Activated CD4-positive, alpha-beta T cell treated with anti-CD3 and anti-CD28 coated beads, Interleukin-2, amount 50 U/mL, for 4 hours (primary cell): ENCODE measurements around the gene PLN.

ENCODE experiments used
- DNase-seq, 2 experiments: peaks; one replicate each; pipeline ENCODE4 v3.0.0-alpha.2; 2020

PLN gene

DNA sequence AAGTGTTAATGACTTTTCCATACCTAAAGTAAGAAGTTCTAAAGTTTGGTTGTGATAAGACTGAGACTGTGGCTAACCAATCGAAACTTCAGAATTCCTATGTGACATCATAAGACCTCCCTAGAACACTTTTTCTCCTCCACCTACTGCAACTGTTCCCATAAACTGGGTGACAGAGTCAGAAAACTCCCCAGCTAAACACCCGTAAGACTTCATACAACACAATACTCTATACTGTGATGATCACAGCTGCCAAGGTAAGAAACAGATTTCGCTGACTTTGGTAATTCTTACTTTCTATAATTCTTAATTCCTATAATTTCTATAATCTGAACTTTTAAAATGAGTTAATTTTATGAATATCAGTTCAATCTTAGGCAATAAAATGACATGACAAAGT, at the start of gene PLN:
Gene PLN, plus strand, starts transcription at position 161 of the 400 bp plus-strand sequence. CDS start 10,626 bp downstream, outside the sequence.
- no peak for DNase-seq

DNA sequence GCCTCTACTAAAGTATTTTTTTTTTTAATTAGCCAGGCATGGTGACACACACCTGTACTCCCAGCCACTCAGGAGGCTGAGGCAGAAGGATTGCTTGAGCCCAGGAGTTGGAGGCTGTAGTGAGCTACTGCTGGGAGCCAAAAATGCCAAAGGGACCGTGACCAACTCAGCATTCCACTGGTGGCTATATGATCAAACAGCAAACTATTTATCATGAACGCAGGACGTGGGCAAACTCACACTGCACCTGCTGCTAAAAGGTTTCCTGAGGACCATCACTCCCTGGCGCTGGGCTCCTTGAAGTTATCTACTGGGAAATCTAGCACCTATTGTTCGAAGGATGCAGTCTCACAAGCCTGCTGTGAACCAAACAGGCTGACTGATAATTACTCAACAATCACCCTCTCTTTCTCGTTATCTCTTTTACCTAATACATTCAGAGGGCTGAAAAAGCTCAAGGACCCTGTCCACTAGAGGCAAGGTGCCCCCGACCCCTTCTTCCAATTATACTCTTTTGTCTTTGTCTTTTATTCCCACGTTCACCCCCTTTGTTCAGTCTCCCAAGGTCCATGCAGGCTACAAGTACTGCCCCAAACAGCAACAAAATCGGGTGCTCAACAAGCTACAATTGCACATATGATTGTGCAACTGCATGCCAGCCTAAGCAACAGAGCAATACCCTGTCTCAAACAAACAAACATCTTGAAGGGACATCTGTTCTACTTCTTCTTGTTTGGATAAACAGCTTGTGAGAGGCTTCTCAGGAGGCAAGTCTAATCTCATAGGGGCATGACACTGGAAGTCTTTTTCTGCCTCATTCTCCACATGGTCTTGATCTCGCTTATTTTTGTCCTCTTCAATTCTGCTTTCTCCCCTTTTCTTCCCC, 47.7 kb upstream of the PLN start:
- no peak for DNase-seq

DNA sequence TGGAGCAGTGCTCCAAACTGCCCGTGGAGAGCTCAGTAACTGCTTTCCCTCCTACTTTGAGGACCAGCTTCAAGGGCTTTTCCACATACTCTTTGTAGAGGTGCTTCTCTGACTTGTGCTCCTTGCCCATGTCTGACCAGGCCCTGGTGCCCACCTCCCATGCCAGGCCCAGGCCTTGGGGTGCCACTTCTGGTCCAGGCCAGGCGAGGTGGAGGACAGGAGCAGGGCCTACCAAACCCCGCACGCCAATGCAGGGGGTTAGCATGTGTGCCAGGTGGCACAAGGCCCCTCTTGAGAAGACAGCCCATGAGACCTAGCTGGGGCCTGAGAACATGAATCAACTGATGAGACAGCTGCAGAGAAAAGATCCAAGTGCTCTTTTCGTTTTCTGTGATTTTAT, 47.0 kb upstream of the PLN start:
- no peak for DNase-seq

DNA sequence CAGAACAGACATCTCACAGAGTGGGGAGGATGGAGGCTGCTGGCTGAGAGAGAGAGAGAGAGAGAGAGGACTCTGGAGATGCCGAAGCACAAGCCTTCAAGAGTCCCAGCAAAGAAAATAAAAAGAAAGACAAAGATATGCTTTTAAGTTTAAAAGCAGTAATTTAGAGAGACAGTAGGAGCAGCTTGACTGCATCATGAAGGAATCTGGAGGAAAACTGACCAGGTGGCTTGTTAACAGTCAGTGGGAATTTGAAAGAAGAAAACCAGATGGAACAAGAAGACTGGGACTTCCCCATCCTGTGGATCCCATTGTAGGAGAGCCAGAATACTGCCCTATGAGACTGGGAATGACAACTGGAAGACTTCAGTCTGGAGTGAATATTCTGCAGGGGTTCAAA, 46.3 kb upstream of the PLN start:
- DNase-seq, result no peak

DNA sequence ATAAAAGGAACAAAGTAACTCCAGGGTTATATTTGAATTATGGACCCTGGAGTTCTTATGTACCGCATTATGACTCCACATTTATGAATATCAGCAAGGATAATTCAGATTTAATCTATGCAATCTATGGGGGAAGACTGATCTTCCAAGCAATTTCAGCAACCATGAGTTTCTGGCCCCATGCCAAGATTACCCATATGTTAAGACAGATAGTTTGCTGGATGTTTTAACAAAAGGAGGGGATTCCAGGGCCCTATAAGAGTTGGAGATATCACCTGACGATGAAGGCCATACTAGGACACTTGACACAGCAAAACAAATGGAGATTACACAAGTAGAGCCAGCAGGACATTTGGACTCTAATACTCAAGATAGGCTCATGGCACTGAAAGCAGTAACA, 45.9 kb upstream of the PLN start:
- no peak for DNase-seq

DNA sequence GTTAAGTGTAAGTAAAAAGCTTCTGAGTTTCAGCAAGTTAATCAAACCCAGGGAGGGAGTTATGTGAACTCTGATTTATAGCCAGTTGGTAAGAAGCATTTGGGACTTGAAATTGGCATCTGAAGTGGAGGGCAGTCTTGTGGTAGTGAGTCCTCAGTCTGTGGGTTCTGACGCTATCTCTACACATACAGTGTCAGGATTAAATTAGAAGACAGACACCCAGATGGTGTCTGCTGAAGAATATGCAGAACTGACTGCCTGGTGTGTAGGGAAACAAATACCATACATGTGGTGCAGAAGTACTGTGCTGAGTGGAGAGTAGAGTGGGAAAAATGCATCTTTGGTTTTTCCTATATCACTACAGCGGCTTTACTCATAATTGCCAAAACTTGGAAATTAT, 43.5 kb upstream of the PLN start:
- no peak for DNase-seq

DNA sequence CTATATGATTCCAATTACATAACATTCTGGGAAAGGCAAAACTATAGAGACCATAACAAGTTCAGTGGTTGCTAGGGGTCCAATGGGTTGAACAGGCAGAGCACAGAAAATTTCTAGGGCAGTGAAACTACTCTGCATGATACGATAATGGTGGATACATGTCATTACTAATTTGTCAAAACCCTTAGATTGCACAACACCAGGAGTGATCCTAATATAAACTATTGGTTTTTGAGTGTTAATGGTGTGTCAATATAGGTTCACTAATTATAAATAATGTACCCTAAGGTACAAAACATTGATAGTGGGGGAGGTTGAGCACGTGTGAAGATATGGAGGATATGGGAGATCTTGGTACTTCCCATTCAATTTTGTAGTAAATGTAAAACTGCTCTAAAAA, 42.4 kb upstream of the PLN start:
- DNase-seq, result no peak

DNA sequence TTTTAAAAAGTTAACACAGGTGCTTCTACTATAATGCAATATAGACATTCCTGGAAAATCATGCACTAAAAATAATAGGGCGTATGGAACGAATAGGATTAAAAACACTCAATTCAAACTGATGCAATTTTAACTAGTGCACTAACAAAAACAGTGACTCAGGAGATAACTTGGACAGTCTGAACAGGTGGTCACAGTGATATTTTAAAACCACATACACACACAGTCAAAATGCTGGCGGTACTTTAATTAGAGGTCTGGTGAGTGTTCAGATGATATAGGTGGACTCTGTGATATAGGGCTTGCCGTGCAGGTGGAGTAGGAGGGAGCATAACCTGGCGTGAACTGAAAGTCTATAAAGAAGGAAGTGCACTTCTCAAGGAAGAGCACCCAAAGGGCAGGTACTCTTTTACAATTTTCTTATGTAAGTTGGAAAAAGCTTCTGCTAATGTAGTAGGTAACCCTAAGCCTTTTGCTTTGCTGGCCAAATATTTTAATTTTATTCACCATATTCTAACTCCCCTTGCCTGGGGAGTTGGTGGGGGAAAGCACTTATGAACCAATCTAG, 41.9 kb upstream of the PLN start:
- no peak for DNase-seq

DNA sequence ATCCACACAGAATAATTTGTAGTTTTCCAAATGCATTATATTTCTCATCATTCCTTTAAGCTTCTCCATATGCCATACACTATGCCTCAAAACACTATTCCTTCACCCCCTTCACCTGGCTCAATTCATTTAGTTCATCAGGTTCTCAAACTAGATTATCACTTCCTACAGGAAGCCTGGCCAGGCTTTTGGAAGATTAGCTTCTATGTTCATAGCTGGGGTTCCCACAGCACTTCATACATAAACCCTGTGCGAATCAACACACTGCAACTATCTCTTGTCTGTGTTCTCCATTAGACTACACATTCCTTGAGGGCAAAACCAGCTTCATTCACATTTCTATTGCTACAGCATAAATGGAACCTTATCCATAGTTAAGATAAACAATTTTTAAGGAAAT, 40.5 kb upstream of the PLN start:
- no peak for DNase-seq

DNA sequence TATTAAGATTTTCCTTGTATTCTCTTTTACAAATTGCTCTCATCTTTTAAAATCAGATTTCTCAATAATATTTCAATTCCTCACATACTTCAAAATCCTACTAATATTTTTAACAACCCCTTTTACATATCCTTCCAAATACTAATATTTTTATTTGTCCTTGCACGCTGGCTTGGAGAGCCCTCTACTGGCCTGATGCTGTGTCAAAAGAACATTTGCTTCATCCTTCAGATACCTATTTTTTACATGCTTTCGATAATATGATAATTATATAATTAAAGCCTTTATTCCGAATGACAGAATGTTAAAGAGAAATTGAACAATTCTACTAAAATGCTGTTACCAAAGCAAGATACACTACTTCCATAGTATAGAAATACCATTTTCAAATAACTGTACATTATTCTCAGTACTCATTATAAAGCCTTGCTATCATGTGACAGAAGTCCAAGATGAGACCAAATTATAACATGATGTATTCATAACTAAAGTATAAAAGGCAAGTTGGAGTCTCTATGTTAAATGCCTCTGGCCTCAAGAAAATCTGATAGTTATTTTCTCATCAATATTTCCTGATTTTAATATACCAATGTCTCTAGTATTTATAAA, 39.0 kb upstream of the PLN start:
- DNase-seq, result no peak

DNA sequence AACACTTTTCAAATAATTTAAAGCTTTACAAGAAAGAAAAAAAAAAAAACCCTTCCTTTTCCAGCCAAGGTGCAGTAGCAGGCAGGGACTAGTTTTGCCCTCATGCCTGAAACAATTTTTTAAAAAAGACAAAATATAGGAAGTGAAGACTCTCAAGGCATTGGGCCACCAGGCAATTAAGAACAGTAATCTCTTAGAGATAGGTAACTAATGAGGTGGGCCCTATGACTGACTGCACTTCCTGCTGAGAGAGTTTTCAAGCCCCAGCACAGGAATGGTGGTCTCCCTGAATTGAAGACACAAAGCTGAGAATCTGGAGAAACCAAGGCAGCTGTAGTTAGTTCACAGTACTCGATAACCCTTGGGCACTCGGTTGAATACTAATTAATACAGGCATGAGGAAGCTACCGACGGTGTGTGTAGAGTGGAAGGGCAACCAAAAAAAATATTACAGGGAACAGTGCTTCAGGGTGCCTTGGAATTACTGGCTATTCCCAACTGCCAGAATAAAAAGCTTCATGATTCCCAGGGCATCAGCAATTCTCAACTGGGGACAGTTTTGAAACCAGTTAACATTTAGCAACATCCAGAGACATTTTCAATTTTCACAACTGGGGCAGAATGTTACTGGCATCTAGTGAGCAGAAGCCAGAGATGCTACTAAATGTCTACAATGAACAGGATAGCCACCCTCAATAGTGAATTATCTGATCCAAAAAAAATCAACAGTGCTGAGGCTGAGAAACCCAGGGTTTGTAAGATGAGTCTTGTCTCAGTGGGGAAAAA, 36.0 kb upstream of the PLN start:
- DNase-seq, result no peak

DNA sequence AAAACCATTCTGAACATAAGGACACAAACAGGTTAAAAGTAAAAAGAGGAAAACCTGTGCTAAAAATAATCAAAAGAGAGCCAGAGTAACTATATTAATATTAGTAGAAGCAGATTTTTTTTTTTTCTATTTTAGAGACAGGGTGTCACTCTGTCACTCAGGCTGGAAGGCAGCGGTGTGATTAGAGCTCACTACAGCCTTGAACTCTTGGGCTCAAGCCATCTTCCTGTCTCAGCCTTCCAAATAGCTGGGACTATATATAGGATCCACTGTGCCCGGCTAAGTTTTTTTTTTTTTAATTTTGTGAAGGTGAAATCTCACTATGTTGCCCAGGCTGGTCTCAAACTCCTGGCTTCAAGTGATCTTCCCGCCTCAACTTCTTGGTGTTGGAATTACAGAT, 33.4 kb upstream of the PLN start:
- DNase-seq, result no peak

DNA sequence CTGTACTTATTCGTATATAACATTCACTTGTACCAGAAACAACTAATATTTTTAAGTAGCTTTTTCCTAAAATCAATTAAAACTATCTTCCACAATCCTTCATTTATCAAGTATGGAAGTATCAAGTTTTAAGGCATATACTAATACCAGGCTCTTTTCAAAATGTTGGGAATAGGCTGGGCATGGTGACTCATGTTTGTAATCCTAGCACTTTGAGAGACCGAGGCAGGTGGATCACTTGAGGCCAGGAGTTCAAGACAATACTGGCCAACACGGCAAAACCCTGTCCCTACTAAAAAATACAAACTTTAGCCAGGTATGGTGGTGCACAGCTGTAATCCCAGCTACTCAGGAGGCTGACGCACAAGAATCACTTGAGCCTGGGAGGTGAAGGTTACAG, 25.7 kb upstream of the PLN start:
- DNase-seq, result no peak

DNA sequence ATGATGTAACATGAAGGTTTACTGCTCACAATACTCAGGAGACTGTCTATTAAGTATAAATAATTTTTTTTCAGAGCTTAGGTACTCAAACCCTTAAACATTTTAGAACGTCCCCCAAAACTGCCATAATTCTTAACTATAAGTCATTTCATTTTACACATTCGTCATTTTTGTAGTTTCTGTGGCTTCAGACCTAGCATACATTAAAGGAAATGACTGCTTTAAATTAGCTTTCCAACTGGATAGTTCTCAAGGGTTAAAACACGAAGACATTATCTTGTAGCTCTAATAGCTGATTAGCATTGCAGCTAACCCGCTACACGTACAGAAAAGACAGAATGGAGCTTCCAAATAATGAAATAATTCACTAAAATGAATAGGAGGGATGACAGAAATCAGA, 24.9 kb upstream of the PLN start:
- no peak for DNase-seq

DNA sequence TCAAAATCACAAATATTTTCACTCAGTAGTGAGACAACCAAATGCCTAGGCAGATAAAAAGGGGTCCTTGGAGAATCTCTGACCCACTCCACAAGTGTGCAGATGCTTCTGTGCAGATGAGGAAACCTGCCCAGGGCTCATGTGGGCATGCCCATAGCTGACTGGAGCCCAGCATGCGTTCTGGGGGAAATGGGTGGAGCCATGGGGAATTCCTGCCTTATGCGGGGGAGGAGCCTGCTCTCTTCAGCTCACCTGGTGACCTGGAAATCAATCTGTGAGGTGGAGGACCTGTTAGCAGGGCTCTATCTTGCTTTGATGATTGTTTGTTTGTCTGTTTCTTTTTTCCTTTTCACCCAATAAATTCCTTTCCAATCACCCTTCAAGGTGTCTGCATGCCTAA, 23.4 kb upstream of the PLN start:
- DNase-seq, result no peak

DNA sequence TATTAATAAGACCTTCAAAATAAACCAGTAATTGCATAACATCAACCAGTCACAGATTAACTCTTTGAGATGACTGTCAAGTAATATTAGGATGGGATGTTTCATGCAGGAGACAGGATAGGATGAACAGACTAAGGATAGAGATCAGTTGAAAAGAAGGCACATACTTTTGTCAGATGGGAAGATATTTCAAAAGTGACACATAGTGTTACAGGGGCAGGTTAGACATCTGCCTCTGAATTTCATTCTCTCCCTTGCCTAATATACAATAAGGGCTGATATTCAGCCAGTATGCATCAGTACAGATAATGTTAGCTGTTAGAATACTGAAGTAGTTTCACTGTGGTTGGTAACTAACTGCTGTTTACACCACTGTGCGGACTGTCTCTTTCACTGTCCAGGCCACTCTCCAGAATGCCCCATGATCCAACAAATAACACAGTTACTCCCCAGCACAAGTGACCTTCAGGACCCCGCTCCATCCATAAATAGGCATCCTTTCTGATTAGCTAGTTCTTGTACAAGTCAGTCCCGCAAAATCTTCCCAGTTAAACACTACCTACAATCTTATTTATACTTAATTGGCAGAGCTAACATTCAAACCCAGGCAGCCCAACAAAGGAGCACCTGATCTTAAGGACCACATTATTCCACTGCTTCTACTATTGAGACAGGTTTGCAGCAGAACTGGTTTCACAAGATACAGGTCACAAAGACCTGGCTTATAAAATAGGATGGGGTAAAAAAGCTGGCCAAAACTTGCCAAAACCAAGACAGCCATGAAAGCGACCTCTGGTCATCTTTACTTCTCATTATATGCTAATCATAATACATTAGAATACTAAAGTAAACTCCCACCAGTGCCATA, 21.9 kb upstream of the PLN start:
- no peak for DNase-seq

DNA sequence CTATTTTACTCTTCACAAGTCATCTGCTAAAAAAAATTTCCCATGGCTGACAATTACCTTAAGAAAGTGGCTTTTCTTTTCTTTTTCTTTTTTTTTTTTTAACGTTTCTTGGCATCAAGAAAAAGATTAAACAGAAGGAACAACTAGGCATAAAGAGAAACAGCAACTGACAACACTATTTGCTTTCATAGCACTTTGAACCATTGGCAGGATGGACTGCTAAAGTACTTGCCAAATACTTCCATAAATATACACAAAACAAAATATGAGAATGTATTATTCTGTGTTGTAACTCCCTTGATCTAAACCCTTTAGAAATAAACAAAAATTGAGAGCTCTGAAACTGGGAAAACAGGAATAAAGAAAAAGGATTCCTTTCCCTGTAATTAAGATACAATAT, 20.0 kb upstream of the PLN start:
- no peak for DNase-seq

DNA sequence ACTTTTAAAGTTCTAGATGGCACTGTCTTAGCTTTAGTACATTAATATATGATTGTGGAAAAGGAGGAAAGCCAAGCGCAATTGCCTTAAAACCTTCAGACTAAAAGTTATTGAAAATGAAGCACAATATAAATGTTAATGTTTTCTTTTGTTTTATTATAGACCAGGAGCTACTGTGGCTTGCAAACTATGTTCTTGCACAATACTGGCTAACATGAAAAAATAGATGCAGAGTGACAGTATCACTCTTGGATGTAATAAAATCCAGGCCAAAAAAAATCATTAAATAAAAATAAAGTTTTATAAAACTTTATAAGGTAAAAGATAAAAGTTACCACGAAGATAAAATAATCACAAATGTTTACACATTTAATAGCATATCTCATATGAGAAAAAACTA, 18.3 kb upstream of the PLN start:
- DNase-seq, result no peak

DNA sequence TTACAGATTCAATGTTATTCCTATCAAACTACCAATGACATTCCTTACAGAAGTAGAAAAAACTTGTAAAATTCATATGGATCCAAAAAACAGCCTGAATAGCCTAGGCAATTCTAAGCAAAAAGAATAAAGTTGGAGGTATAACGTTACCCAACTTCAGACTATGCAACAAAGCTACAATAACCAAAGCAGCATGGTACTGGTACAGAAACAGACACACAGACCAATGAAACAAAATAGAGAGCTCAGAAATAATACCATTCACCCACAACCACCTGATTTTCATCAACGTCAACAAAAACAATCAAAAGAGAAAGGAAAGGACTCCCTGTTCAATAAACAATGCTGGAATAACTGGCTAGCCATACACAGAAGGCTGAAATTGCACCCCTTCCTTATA, 17.2 kb upstream of the PLN start:
- no peak for DNase-seq

DNA sequence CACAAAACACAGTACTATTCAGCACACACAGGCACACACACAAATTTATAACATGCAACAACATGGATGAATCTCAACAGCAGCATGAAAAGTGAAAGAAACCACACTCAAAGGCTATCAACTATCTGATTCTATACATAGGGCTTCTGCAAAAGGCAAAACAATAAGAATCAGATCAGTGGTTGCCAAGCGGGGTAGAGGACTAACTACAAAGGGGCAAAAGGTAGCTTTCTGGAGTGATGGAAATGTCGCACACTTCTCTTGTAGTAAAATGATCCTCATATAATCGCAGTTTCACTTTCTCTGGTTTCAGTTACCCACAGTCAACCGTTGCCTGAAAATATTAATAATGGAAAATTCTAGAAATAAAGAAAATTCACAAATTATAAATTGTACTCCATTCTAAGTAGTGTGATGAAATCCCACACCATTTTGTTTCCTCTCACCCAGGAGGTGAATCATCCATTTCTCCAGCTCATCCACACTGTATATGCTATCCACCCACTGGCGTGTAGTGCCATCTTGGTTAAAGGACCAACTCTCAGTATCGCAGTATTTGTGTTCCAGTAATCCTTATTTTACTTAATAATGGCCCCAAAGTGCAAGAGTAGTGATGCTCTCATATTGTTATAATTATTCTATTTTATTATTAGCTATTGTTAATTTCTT, 12.8 kb upstream of the PLN start:
- DNase-seq, result no peak

DNA sequence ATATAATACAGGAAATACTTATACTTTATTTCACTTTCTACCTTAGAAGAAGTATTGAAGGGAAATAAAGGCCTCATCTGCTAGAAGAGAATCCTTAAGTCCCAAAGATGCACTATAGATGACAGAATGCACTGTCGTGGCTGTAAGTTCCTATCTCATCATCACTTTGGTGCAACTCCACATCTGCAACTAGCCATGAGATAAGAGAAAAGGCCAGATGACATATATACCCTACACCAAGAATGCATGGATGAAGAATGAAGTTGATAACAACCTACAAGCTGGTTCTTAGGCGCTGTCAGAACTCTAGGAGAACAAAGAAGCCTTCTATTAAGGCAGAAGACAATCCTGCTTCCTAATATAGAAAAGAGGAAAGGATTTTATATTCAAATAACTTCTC, 11.6 kb upstream of the PLN start:
- DNase-seq, result no peak

DNA sequence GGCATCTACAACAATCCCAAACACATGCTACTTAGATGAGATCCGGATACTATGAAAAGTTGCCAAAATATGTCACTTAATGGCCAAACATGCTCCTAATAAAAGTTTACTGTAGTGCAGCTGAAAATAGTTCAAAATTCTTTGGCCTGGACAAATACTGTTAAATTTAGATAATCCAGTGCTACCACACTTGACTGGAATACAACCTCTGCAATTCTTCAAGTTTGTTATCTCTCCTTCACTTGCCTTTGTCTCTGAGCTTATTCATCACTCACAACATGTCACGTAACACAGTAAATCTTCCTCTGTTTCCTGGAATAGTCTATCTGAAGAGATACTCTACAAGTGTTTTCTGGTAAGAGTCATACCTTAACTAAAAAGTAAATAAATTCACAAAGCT, 10.5 kb upstream of the PLN start:
- no peak for DNase-seq
